LHCN-M2 (cell line): ENCODE results near the gene GP2. TPM values are rescaled to one million over a fixed set of nuclear protein-coding genes. Genes with fewer than 3 reads are reported as not detected.
"Not testable (repeated sequence)": the region's sequence is repeated elsewhere in the genome, so short reads cannot be mapped to it uniquely, and the experiment has no call there.

Experiments used
- DNase-seq: peaks from one replicate; pipeline ENCODE4 v3.0.0-alpha.2; 2012; ENCODE audit warnings: low read depth
- total RNA-seq: library from RNA; depleted of rRNA; stranded (reverse); fragments of >200 nt; gene quantifications from 2 replicates; pipeline ENCODE4 v1.2.3, GENCODE V29; 2014

GP2 gene
- total RNA-seq, 1 experiment from 2014 or later = not detected

DNA sequence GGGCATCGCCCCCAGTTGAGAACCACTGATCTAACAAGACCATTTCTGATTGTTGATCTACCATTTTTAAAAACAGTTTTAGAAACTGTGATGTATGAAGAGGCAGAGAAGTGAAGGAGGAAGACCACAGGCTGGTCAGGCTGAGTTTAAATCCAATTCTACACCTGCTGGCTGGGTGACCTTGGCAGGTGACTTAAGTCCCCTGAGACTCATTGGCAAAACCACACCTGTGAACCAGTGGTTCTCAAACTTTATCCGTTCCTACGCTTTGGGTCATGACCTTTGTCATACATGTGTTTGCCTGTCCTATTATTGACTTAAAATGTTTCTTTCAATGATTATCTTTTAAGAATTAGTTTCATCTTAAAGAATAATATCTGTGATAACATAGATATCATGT is 2.3 kb downstream of the GP2 start:
- DNase-seq = no peak

DNA sequence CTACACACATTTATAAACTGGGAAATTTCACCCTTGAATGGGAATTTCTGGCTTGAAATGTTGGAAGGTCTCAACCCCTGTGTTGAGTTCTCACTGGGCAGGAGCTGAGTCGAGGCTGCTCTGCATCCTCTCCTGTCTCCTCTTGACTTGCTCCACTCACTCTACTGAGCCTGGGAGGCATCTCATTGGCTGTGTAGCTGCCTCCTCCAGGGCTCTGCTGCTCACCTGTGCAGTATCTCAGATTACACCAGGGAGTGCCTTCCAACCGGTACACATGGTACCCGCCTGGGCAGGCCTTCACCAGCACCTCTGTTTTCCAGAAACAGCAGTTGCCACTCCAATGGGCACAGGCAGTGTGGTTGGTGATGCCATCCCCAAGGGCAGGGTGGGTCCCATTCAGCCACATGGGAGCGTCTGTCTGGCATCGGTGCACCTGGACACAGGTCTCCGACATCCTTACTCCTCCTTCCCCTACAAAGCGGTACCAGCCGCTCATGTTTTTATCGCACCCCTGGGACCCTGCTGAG is 3.7 kb downstream of the GP2 start:
- no peak for DNase-seq

DNA sequence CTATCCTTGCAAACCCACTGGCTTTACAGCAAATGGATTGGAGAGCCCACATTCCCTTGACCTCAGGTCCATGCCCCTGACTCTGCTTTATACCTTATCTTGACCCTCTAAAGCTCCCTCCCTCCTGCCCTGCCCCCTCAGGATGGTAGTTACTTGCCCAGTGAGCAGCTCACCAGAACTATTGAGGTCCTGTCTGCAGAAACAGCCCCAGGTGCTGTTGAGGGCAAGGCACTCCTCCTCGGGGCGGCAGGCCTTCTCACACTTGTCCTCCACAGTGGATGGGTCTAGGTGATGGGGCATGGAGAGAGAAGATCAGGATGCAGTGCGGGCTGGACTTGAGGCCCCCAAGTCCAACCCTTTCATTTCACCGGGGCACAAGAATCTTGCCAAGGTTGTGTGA is 4.6 kb downstream of the GP2 start:
- no peak for DNase-seq

GRCh38 chr16:20321671-20322070 is 5.6 kb downstream of the GP2 start:
- DNase-seq = no peak

GRCh38 chr16:20321051-20321450 is 6.3 kb downstream of the GP2 start:
- not testable (repeated sequence) for DNase-seq

DNA sequence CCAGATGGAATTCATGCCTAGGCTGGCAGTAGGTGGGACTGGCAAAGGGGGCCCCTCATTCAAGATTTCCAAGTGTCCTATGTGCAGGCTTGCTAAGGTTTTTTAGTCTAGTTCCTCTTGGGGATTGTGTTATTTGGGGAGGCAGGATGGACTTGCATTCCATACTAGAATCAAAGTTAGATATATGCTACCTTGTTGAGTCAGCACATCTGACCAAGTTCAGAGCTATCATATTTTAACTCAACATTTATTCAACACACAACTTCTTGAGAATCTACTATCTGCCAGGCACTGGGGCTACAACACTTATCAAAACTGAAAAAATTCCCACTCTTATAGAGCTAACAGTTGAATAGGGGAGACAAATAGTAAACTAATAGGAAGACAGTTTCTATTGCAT is 6.7 kb downstream of the GP2 start:
- DNase-seq = no peak

DNA sequence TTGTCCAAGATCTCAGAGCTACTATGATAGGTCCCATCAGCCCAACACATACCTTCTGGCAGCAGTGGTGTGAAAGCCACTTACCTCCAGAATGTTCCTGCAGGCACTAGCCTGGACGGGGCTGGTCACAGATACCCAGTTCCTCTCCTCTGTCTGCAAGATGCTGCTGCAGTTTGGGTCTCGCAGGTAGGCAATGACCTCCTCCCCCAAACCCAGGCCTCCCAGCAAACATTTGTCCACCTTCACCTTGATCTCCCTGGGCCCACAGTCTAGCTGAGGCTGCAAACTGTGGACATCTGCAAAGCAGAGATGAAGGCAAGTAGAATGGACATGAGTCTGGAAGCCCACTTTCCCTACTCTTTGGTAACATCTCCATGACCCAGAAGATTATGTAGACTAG is 7.1 kb downstream of the GP2 start:
- no peak for DNase-seq

GRCh38 chr16:20319406-20319805 is 7.9 kb downstream of the GP2 start:
- no peak for DNase-seq

DNA sequence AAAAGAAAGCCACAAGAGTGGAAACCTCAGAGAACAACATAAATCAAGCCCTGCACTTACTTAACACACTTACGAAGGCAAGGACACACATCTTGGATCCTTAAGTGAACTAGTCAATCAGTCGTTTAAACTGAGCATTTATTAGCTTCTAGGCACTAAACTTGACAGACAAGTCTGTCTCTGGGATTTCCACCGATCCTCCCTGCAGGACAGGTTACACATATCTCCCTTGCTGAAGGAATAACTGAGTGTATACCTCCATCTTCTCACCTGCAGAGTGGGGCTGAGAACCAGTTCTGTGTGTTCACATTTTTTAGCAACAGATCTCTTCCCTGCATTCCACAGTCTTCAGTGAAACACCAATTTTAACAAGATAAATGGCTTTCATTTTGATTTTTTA is 8.9 kb downstream of the GP2 start:
- no peak for DNase-seq

- no peak for DNase-seq
These were observed 9.3 kb downstream of the GP2 start for GRCh38 chr16:20318006-20318405.

GRCh38 chr16:20317117-20317516 is 10.2 kb downstream of the GP2 start:
- no peak for DNase-seq

DNA sequence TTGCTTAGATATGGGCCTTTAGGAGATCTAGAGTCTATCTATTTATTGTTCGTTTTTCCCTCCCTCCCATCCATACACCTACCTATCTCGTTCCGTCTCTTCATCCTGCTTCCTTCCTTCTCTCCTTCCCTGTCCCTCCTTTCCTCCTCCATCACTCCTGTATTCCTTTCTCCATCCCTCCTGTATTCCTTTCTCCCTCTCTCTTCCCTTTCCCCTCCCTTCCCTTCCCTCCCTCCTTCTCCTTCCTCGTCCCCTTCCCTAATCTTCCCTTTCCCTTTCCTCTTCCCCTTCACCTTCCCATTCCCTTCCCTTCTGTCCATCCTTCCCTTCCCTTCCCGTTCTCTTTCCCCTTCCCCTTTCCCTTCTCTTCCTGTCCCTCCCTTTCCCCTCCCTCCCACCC is 10.6 kb downstream of the GP2 start:
- DNase-seq = no peak

- no peak for DNase-seq
These were observed 11.5 kb downstream of the GP2 start for GRCh38 chr16:20315764-20316163.

DNA sequence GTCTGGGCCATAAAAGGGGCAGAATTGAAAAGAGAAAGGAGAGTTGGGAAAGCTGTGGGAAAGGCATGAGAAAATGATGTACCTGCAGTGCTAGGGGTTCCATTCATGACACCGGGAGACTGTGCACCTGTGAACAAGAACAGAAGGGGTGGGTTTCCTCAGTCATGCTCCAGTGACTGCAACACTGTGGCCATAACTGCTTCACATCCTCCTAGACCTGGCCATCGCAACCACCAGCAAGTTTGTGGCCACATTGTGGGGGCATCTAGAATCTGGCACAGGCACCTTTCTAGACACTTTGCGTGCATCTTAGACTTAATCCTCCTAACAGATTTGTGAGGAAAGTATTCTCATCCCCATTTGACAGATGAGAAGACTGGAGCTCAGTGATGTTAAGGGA is 12.7 kb downstream of the GP2 start:
- no peak for DNase-seq

GRCh38 chr16:20313741-20314140 is 13.6 kb downstream of the GP2 start:
- no peak for DNase-seq

DNA sequence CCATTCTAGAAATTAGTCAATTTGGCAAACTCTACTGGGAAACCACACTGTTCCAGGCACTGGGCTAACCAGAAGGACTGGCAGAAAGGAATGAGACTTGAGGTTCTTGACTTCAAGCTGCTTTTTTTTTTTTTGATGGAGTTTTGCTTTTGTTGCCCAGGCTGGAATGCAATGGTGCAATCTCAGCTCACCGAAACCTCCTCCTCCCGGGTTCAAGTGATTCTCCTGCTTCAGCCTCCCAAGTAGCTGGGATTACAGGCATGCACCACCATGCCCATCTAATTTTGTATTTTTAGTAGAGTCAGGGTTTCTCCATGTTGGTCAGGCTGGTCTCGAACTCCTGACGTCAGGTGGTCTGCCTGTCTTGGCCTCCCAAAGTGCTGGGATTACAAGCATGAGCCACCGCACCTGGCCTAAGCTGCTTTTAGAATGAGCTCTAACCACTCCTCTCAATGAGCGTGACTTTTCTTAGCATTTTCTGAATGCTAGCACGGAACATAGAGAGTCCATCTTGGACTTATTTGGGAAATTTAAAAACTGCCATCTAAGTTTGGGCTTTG is 14.7 kb downstream of the GP2 start:
- not testable (repeated sequence) for DNase-seq

DNA sequence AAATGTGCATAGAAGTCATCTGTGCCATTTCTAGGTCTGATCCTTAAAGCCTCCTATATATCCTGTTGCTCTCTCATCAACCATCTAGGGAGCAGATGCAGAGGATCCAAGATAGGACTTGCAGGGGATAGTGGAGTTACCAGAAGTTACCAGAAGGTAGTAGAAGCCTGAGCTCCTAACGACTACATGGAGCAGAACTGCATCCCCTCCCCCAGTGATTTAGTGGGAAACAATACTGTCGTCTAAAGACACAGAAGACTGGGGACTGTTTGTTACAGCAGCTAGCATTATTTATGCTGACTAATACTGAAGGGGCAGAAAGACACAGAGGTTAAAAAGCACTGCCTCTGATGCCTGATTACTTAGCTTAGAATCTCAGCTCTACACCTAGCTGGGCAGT is 15.8 kb downstream of the GP2 start:
- no peak for DNase-seq

DNA sequence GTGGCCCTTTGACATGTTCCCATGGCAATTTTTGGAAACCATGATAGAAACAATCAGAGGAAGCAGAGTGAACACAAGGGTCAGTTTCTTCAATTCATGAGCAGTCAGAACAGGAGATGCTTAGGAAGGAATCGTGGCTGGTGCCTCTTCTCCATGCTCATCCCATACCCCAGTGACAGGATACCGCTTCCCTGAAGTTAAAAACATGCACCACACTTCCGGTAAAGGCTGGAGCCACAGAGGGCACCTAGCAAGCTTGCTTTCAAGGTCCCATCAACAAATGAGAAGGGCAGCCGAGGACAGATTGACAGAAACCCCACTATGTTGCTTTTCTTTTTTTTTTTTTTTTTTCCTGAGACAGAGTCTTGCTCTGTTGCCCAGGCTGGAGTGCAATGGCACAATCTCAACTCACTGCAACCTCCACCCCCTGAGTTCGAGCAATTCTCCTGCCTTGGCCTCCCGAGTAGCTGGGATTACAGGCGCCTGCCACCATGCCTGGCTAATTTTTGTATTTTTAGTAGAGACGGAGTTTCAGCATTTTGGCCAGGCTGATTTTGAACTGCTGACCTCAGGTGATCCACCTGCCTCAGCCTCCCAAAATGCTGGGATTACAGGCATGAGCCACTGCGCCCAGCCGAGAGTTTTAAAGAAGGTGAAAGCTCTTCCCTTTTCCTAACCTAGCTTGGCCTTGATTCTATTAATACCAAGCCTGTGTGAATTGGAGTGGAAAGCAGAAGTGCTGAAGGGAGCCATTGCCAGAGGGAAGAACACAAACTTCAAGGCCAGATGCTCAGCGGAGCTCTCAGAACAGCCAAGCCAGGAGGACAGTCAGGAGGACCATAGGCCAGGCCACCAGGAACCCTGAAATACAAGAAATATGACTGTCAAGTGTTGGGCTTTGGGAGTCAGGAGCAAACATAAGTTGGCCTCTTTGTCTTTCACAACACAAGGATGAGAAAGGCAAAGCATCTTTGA is 16.6 kb downstream of the GP2 start:
- DNase-seq = no peak

DNA sequence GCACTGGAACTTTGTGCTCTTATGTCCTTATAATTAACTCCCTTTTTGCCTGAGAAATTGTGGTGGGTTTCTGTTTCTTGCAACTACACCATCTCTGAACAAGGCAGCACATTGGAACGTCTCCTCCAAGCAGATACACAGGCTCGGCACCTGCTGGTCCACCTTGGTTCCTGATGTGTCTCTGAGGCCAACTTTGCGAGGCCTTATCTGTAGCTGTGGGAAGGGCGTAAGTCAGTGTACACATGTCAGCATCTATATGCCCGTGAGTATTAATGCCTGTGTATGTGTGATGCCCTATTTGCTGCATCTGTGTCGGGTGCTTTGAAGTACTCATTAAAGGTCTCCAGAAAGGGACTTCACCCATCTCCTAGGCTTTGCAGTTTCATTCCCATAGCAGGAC is 17.5 kb downstream of the GP2 start:
- DNase-seq = no peak

DNA sequence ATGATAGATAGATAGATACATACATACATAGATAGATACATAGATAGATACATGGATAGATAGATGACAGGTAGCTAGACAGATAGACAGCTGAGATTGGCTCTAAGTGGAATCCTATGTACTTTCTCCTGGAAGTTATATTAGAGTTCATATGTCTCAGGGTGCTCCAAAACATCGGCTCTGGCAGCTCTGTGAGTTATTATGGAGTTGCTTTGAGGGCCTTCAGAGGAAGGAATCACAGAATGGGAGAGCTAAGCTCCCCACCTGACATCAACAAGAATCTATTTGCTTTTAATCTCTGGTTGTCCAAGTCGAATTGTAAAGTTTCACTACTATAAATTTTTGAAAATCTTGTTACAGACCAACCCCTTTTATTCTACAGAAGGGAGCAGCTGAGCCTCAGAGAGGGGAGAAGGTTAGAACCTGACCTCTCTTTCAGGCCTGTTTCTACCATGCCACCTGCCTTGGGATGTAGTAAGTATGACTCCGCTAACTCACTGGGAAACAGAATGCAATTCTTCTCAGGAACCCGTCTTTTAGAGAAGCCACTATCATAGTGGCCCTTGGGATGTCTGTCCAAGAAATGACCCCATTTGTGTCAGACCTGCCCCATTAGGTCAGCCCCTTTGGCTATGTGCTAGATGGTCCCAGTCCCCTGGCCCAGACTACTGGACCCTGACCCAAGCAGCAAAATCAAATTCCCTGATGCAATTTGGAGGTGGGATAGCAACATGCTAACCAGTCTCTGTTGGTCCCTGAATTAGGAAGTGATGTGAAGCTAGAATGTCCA is 18.3 kb downstream of the GP2 start:
- no peak for DNase-seq

- no peak for DNase-seq
These were observed 19.0 kb downstream of the GP2 start for GRCh38 chr16:20308266-20308665.

DNA sequence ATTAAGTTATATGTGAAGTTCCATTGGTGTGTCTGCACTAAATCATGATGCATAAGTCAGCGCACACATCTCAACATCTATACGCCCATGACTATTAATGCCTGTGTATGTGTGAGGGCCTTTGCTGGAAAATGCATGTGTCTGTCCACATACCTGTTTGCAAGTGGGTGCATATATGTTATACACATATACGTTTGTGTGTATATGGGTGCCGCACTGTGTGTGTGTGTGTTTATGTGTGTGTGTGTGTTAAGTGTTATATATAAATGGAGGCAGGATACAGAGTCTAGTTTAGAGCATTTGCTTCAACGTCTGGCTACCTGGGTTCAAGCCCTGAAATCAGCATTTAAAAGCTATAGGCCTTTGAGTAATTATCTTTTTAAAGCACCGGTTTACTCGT is 19.5 kb downstream of the GP2 start:
- no peak for DNase-seq
